ENCODE data around the gene EML6. TPM values are rescaled to one million over a fixed set of nuclear protein-coding genes. Genes with fewer than 3 reads are reported as not detected.
"Not testable (repeated sequence)": the region's sequence is repeated elsewhere in the genome, so short reads cannot be mapped to it uniquely, and the experiment has no call there.

The EML6 gene
- total RNA-seq, 4 donors from 2014 or later: 0.62 to 1.5 (median 1.1) TPM

DNA sequence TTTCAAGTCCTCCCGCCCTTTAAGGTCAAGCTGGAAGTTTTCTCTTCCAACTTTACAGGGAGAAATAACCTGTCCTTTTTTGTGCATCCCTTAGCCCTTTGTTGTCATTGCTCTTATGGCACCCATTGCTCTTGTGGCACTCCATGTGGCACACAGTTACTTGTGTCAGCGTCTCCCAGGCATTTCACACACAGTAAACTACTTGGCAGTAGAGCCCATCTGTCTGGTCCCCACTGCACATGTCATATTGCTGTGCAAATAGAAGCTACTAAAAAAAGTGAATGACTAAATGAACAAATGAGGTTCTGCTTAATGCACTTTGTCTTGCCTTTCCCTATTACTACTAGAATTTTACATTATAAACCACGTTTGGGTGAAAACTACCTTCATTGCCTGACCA is 149.3 kb downstream of the EML6 start:
- ATAC-seq: no peak
- no peak overlapping the region for H3K27ac ChIP-seq
- 65 to 93% methylated on average over 3 of the region's 3 CpGs for WGBS, 2 donors (ENCODE audit: low coverage in 1 of 2)
- H3K4me3 ChIP-seq: no peak overlapping the region
- TF ChIP-seq, protein P1, sequence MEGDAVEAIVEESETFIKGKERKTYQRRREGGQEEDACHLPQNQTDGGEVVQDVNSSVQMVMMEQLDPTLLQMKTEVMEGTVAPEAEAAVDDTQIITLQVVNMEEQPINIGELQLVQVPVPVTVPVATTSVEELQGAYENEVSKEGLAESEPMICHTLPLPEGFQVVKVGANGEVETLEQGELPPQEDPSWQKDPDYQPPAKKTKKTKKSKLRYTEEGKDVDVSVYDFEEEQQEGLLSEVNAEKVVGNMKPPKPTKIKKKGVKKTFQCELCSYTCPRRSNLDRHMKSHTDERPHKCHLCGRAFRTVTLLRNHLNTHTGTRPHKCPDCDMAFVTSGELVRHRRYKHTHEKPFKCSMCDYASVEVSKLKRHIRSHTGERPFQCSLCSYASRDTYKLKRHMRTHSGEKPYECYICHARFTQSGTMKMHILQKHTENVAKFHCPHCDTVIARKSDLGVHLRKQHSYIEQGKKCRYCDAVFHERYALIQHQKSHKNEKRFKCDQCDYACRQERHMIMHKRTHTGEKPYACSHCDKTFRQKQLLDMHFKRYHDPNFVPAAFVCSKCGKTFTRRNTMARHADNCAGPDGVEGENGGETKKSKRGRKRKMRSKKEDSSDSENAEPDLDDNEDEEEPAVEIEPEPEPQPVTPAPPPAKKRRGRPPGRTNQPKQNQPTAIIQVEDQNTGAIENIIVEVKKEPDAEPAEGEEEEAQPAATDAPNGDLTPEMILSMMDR (IDR thresholded peaks at IDR 0.05): no peak
- no peak for TF ChIP-seq POLR2AphosphoS5 (IDR thresholded peaks at IDR 0.05)
- H3K4me1 ChIP-seq: no peaks in the 10 kb centered on the region
- H3K27me3 ChIP-seq: no peaks in the 10 kb centered on the region
- no peaks in the 10 kb centered on the region for H3K36me3 ChIP-seq
- no peaks in the 10 kb centered on the region for H3K9me3 ChIP-seq

DNA sequence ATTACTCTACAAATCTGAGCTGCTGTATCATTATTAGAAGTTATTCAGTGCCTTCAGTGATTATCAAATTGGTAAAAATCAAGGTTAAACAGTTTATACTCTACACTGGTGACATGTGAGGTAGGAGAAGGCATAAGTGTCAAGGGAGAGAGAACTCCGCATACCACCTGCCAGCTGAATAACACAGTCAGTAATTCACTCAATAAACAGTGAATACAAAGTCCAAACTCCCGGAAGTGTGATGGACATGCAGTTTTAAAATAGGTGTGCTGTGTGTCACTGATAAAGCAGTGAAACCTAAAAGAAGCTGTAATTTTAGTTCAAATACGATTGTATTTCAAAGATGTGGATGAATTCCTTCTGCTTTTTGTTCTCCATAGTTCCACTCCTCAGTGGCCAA is 149.8 kb downstream of the EML6 start:
- H3K36me3 ChIP-seq, H3K27ac ChIP-seq, ATAC-seq, H3K4me1 ChIP-seq, H3K27me3 ChIP-seq, H3K9me3 ChIP-seq, H3K4me3 ChIP-seq: not testable (repeated sequence)
- 72 to 83% methylated on average over 2 to 3 of the region's 3 CpGs for WGBS, 2 donors (ENCODE audit: low coverage in 1 of 2)

DNA sequence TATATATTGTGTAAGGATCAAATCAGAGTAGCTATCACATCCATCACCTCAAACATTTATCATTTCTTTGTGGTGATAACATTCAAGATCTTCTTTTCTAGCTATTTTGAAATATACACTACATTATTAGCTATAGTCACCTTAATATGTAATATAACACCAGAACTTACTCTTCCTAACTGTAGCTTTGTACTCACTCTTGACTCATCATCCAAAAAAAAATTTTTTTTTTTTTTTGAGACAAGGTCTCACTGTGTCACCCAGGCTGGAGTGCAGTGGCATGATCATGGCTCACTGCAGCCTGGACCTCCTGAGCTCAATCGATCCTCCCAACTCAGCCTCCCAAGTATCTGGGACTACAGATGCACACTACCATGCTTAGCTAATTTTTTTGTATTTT is 153.3 kb downstream of the EML6 start:
- no peak for ATAC-seq
- Histone ChIP-seq H3K4me1 (no peaks in the 10 kb centered on the region), H3K4me3 (no peak overlapping the region), H3K36me3 (no peaks in the 10 kb centered on the region), H3K9me3 (no peaks in the 10 kb centered on the region), H3K27me3 (no peaks in the 10 kb centered on the region), H3K27ac (no peak overlapping the region)
- TF ChIP-seq, protein P1 (IDR thresholded peaks at IDR 0.05): no peak
- TF ChIP-seq POLR2AphosphoS5 (IDR thresholded peaks at IDR 0.05) (no peak), EP300 (IDR thresholded peaks at IDR 0.05) (no peak), POLR2A (IDR thresholded peaks at IDR 0.05) (no peak)
- WGBS, 2 donors (ENCODE audit: low coverage in 1 of 2): 100% methylated on average over 1 of the region's 1 CpG

DNA sequence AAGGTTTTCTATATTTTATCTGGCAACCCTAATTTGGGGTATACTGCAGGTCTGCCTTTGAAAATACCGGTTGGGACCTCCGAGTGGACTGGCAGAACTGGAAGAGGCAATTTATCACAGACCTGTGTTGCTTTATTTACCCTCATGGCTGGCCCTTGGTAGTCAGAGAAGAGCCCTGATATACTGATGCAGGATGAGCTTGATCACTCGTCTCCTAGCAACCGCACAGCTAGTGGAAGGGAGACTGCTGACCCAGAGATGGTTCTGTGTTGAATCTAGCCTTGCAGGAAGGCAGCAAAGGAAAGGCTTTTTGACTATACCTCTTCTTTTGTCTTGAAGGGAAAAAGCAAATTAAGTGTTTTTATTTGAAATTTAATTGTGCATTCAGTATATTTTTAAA is 154.7 kb downstream of the EML6 start:
- Histone ChIP-seq H3K27me3 (no peaks in the 10 kb centered on the region), H3K9me3 (no peaks in the 10 kb centered on the region)
- WGBS, 2 donors (ENCODE audit: low coverage in 1 of 2): 68 to 87% methylated on average over 3 to 4 of the region's 4 CpGs

DNA sequence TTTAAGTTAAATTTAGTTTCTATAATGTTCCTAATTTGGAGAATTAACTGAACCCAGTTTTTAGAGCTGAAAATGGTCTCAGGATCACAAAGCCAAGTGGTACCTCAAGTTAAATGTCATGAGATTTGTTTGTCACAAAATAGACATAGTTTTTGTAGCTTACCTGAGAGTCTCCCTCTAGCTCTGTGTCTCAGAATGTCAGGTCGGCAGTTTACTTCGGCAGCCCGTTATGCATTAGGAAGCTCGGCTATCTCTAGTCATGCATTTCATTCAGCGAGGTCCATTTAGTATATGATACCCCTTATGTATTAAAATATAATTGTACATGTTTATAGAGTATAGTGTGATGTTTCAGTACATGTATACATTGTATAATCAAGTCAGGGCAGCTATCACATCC is 155.6 kb downstream of the EML6 start:
- Histone ChIP-seq H3K27ac (no peak overlapping the region), H3K9me3 (no peaks in the 10 kb centered on the region), H3K36me3 (no peaks in the 10 kb centered on the region), H3K4me1 (no peaks in the 10 kb centered on the region), H3K4me3 (no peak overlapping the region), H3K27me3 (no peaks in the 10 kb centered on the region)
- no peak for ATAC-seq
- TF ChIP-seq POLR2AphosphoS5 (IDR thresholded peaks at IDR 0.05): no peak
- TF ChIP-seq, protein P1 (IDR thresholded peaks at IDR 0.05): no peak
- no peak for TF ChIP-seq EP300 (IDR thresholded peaks at IDR 0.05)
- TF ChIP-seq POLR2A (IDR thresholded peaks at IDR 0.05): no peak
- WGBS, 2 donors (ENCODE audit: low coverage in 1 of 2): 78 to 79% methylated on average over 5 of the region's 5 CpGs

More for the DNA sequence above, 154.7 kb downstream of the EML6 start:
- no peaks in the 10 kb centered on the region for H3K4me1 ChIP-seq
- no peak overlapping the region for H3K27ac ChIP-seq
- no peak overlapping the region for H3K4me3 ChIP-seq
- no peak for TF ChIP-seq EP300 (IDR thresholded peaks at IDR 0.05)
- TF ChIP-seq POLR2AphosphoS5 (IDR thresholded peaks at IDR 0.05): no peak
- TF ChIP-seq POLR2A (IDR thresholded peaks at IDR 0.05): no peak
- TF ChIP-seq, protein P1 (IDR thresholded peaks at IDR 0.05): no peak
- no peaks in the 10 kb centered on the region for H3K36me3 ChIP-seq
- no peak for ATAC-seq

All from gastroesophageal sphincter (tissue), 4 donors.